SK-N-SH (cell line): ENCODE data around the gene SAMD8. TPM values are rescaled to one million over a fixed set of nuclear protein-coding genes. Genes with fewer than 3 reads are reported as not detected.

Experiments used
- CTCF ChIA-PET: fragments of 300-600, 350-600 bp; formaldehyde crosslinking; extraction: SDS; loops from one replicate; lab custom pipeline; 2021; lab: Yijun Ruan, JAX
- POLR2A ChIA-PET: fragments of 350-600 bp; sonication (Branson Sonifier 250); formaldehyde crosslinking; extraction: SDS; loops from one replicate; lab custom pipeline; 2020; ENCODE audit warnings: antibody characterized with exemption, inconsistent platforms; lab: Yijun Ruan, JAX
- DNase-seq: peaks from one replicate; pipeline ENCODE4 v3.0.0; 2012
- H2AFZ ChIP-seq: fragments of 200-600 bp; sonication (generic); 2 replicates; pipeline ENCODE4 v1.8.1; 2016; ENCODE audit warnings: antibody characterized with exemption, mild to moderate bottlenecking, low read depth
- H3F3A ChIP-seq: fragments of 200-600 bp; sonication (generic); replicated peaks from 2 replicates; pipeline ENCODE3; 2016; ENCODE audit warnings: antibody characterized with exemption, mild to moderate bottlenecking; ENCODE audit not compliant: insufficient read depth
- H3K27ac ChIP-seq, 2 experiments: fragments of 200-500 bp in 1 of 2; fragments of 200-600 bp in 1 of 2; sonication (Bioruptor generic) in 1 of 2; sonication (generic), shearing (Covaris generic) in 1 of 2; 2 replicates each; pipeline versions ENCODE4 v1.5.1 to v1.6.1; 2014 to 2016; ENCODE audit warnings: low read depth in 2 of 2, inconsistent platforms in 1 of 2, low read length in 1 of 2, mild to moderate bottlenecking in 1 of 2, mixed read lengths in 1 of 2
- H3K27me3 ChIP-seq: fragments of 200-600 bp; sonication (generic), shearing (Covaris generic); 2 replicates; pipeline ENCODE4 v1.6.1; 2016; ENCODE audit warnings: mixed run types; ENCODE audit not compliant: insufficient read depth
- H3K36me3 ChIP-seq, 2 experiments: fragments of 200-500 bp in 1 of 2; fragments of 200-600 bp in 1 of 2; sonication (Bioruptor generic) in 1 of 2; sonication (generic) in 1 of 2; replicated peaks in 1 of 2; 2 replicates each; pipeline versions ENCODE3 to v1.5.1; 2014 to 2016; ENCODE audit warnings: low read length in 1 of 2, mild to moderate bottlenecking in 1 of 2; ENCODE audit not compliant: insufficient read depth in 2 of 2, control insufficient read depth in 1 of 2
- H3K4me1 ChIP-seq, 2 experiments: fragments of 200-500 bp in 1 of 2; fragments of 200-600 bp in 1 of 2; sonication (Bioruptor generic) in 1 of 2; sonication (generic), shearing (Covaris generic) in 1 of 2; 2 replicates each; pipeline versions ENCODE4 v1.5.1 to v1.6.1; 2014 to 2016; ENCODE audit warnings: low read depth in 1 of 2, low read length in 1 of 2, mixed run types in 1 of 2; ENCODE audit not compliant: insufficient read depth in 2 of 2, control insufficient read depth in 1 of 2
- H3K4me2 ChIP-seq: fragments of 200-600 bp; sonication (generic), shearing (Covaris generic); 2 replicates; pipeline ENCODE4 v1.6.1; 2017; ENCODE audit warnings: mixed run types
- H3K4me3 ChIP-seq, 2 experiments: fragments of 200-500 bp in 1 of 2; fragments of 200-600 bp in 1 of 2; sonication (Bioruptor generic) in 1 of 2; sonication (generic), shearing (Covaris generic) in 1 of 2; 2 replicates each; pipeline versions ENCODE4 v1.5.1 to v1.8.1; 2014 to 2016; ENCODE audit warnings: low read depth in 2 of 2, inconsistent platforms in 1 of 2, low read length in 1 of 2, mild to moderate bottlenecking in 1 of 2, mixed read lengths in 1 of 2, moderate library complexity in 1 of 2
- H3K79me2 ChIP-seq: fragments of 200-600 bp; sonication (generic); 2 replicates; pipeline ENCODE4 v1.8.1; 2017; ENCODE audit warnings: mild to moderate bottlenecking; ENCODE audit not compliant: insufficient read depth
- H3K9ac ChIP-seq: fragments of 200-600 bp; sonication (generic); 2 replicates; pipeline ENCODE4 v1.6.1; 2017; ENCODE audit warnings: mixed run types
- H3K9me2 ChIP-seq: fragments of 200-600 bp; sonication (generic); 2 replicates; pipeline ENCODE4 v1.6.1; 2017; ENCODE audit warnings: mixed run types
- H3K9me3 ChIP-seq: fragments of 200-600 bp; sonication (generic); 2 replicates; pipeline ENCODE4 v1.6.1; 2017; ENCODE audit warnings: mixed run types, mild to moderate bottlenecking, moderate library complexity
- H4K20me1 ChIP-seq: fragments of 200-600 bp; sonication (generic); 2 replicates; pipeline ENCODE4 v1.6.1; 2017; ENCODE audit warnings: mild to moderate bottlenecking, mixed run types; ENCODE audit not compliant: insufficient read depth
- CHD2 ChIP-seq: fragments of 150-350 bp; IDR thresholded peaks from 2 replicates; pipeline ENCODE4 v1.6.1; 2018; ENCODE audit warnings: low read length; ENCODE audit not compliant: partially characterized antibody
- EP300 ChIP-seq, 2 experiments: IDR thresholded peaks; 2 replicates each; pipeline versions ENCODE4 v1.4.0 to v1.6.1; 2012; ENCODE audit warnings: borderline replicate concordance in 1 of 2, low read depth in 1 of 2, low read length in 1 of 2
- FOSL2 ChIP-seq: IDR thresholded peaks from 2 replicates; pipeline ENCODE4 v1.4.0; 2012; ENCODE audit warnings: low read depth, mild to moderate bottlenecking, moderate library complexity, borderline replicate concordance
- GATA2 ChIP-seq: sonication (generic); formaldehyde crosslinking; IDR thresholded peaks from 2 replicates; pipeline ENCODE4 v1.5.0; 2020; ENCODE audit warnings: mild to moderate bottlenecking, missing genetic modification reagents
- MEF2A ChIP-seq: IDR thresholded peaks from 2 replicates; pipeline ENCODE4 v1.4.0; 2012; ENCODE audit warnings: low read depth, borderline replicate concordance
- NFIC ChIP-seq: IDR thresholded peaks from 2 replicates; pipeline ENCODE4 v1.4.0; 2012; ENCODE audit warnings: borderline replicate concordance
- NRF1 ChIP-seq: IDR thresholded peaks from 2 replicates; pipeline ENCODE4 v1.6.1; 2012; ENCODE audit warnings: low read depth, mild to moderate bottlenecking, low read length
- POLR2AphosphoS5 ChIP-seq: IDR thresholded peaks from 2 replicates; pipeline ENCODE4 v1.6.1; 2012; ENCODE audit warnings: low read depth, low read length
- RAD21 ChIP-seq: IDR thresholded peaks from 2 replicates; pipeline ENCODE4 v1.6.1; 2012; ENCODE audit warnings: mild to moderate bottlenecking, low read length
- RCOR1 ChIP-seq: fragments of 150-350 bp; IDR thresholded peaks from 2 replicates; pipeline ENCODE4 v1.6.1; 2017; ENCODE audit warnings: antibody characterized with exemption, low read length
- RFX5 ChIP-seq: IDR thresholded peaks from 2 replicates; pipeline ENCODE4 v1.6.1; 2012; ENCODE audit warnings: mild to moderate bottlenecking, improper control_type of control experiment, low read length
- RXRA ChIP-seq: IDR thresholded peaks from 2 replicates; pipeline ENCODE4 v1.4.0; 2012; ENCODE audit warnings: low read depth, mild to moderate bottlenecking, borderline replicate concordance
- SIN3A ChIP-seq: IDR thresholded peaks from 2 replicates; pipeline ENCODE4 v1.6.1; 2012; ENCODE audit warnings: low read depth, mild to moderate bottlenecking, low read length, moderate library complexity, borderline replicate concordance
- SMC3 ChIP-seq: IDR thresholded peaks from 2 replicates; pipeline ENCODE4 v1.6.1; 2012; ENCODE audit warnings: low read depth, low read length, improper control_type of control experiment
- TCF12 ChIP-seq: IDR thresholded peaks from 2 replicates; pipeline ENCODE4 v1.4.0; 2012
- TEAD4 ChIP-seq: IDR thresholded peaks from 2 replicates; pipeline ENCODE4 v1.4.0; 2012; ENCODE audit warnings: mild to moderate bottlenecking, borderline replicate concordance; ENCODE audit not compliant: insufficient read depth
- ZBTB33 ChIP-seq: IDR thresholded peaks from 2 replicates; pipeline ENCODE4 v1.4.0; 2012; ENCODE audit warnings: low read depth, borderline replicate concordance
- WGBS: methylation state at CpG from one replicate; pipeline ENCODE4 v1.1.6; 2017; ENCODE audit warnings: low lambda C conversion rate; 5-methylcytosine and 5-hydroxymethylcytosine counted together
- polyA plus RNA-seq, 3 experiments: library from polyadenylated mRNA; depleted of rRNA; stranded (reverse); fragments of >200 nt; gene quantifications; 2 replicates each; pipeline ENCODE4 v1.2.3, GENCODE V29; 2012
- TF ChIP-seq, protein P1 (sequence below): IDR thresholded peaks from 2 replicates; pipeline ENCODE4 v1.6.1; 2012; ENCODE audit warnings: mild to moderate bottlenecking, low read depth, low read length, moderate library complexity

The SAMD8 gene
- polyA plus RNA-seq, 1 of the 3 experiments (the other 2 are of a cell fraction), result 9.7 TPM

DNA sequence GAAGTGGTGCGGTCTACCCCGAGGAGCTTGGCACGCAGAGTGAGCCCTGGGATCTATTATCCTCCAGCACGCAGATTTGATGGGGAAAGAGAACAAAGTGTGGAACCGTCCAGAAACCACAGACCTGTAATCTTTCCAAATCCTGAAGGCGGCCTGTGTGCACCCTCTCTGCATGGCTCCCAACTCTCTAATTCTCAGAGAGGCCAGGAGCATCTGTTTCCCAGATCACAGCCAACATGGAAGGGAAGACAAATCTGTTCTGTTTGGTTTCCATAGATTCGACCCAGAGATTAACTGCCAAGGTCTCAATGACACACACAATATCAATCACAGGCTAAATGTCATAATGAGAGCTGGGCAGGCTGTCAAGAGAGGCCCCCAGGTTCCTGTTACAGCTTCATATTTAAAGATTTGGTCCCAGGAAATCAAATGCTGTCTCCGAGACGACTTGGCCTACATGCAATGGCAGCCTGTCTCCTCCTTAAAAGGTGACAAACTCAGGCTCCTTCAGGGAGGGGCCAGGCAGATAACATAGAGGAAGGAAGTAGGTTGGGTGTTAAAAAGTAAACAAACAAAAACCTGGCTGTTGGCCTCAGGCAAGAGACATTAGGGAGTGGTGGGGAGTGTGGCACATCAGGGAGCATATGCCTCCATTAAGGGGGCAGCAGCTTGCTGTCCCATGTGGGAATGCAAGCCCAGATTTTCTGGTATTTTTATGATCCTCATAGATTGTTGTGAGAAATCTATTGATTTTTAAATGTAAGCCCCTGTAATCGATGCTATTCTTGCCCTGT is 48.8 kb upstream of the SAMD8 start:
- Histone ChIP-seq H3K27me3 (no peaks in the 10 kb centered on the region), H3K36me3 (no peaks in the 10 kb centered on the region), H2AFZ (0 out of 2 replicates have a peak overlapping the region, but pooled peaks have one; percentile 22), H3K9ac (no peak overlapping the region), H3K4me1 (peaks cover 0 to 8% of the 10 kb centered on the region in 2 experiments; a peak in 1 of 4 replicates), H3K9me2 (no peaks in the 10 kb centered on the region), H3K4me2 (no peak overlapping the region), H4K20me1 (no peaks in the 10 kb centered on the region), H3K4me3 (no peak overlapping the region), H3K79me2 (no peaks in the 10 kb centered on the region), H3K9me3 (no peaks in the 10 kb centered on the region), H3F3A (no peaks in the 10 kb centered on the region), H3K27ac (peak overlapping the region in 1 of 2 experiments; percentile 36; a peak in 1 of 4 replicates)
- POLR2A ChIA-PET, result no interaction called here
- 63% methylated on average over 10 of the region's 10 CpGs for WGBS
- CTCF ChIA-PET, result interaction anchor here (0.6 to 1.5 kb wide), 3 partner anchors 10 to 13 kb away, joined by 3 to 5 read pairs (median 3); no protein-coding TSS in a partner anchor
- peak; percentile 32 for TF ChIP-seq GATA2 (CRISPR knock-in tag)
- TF ChIP-seq FOSL2, result no peak
- no peak for TF ChIP-seq MEF2A
- peak in 1 of 2 experiments; percentile 53; a peak in 1 of 4 replicates for TF ChIP-seq EP300 (IDR thresholded peaks at IDR 0.05; ENCODE audit: borderline replicate concordance in 1 of 2, low read depth in 1 of 2, low read length in 1 of 2)
- peak; percentile 30; the same call in 1 of the 2 replicates for TF ChIP-seq TCF12
- TF ChIP-seq RCOR1, result no peak
- TF ChIP-seq CHD2, result peak; percentile 52
- TF ChIP-seq NRF1, result no peak
- no peak for TF ChIP-seq NFIC
- TF ChIP-seq RAD21, result no peak
- peak; percentile 57 for DNase-seq

- H3K4me3 ChIP-seq, result no peak overlapping the region
- no peak overlapping the region for H3K27ac ChIP-seq
- H2AFZ ChIP-seq, result no peak overlapping the region
- no peaks in the 10 kb centered on the region for H3K79me2 ChIP-seq
- H3F3A ChIP-seq, result no peaks in the 10 kb centered on the region
- H3K4me1 ChIP-seq, result peaks cover 0 to 8% of the 10 kb centered on the region in 2 experiments; a peak in 1 of 4 replicates
- no peaks in the 10 kb centered on the region for H3K36me3 ChIP-seq
- H3K4me2 ChIP-seq, result no peak overlapping the region
- H3K9me2 ChIP-seq, result no peaks in the 10 kb centered on the region
- H4K20me1 ChIP-seq, result no peaks in the 10 kb centered on the region
- TF ChIP-seq, protein P1, sequence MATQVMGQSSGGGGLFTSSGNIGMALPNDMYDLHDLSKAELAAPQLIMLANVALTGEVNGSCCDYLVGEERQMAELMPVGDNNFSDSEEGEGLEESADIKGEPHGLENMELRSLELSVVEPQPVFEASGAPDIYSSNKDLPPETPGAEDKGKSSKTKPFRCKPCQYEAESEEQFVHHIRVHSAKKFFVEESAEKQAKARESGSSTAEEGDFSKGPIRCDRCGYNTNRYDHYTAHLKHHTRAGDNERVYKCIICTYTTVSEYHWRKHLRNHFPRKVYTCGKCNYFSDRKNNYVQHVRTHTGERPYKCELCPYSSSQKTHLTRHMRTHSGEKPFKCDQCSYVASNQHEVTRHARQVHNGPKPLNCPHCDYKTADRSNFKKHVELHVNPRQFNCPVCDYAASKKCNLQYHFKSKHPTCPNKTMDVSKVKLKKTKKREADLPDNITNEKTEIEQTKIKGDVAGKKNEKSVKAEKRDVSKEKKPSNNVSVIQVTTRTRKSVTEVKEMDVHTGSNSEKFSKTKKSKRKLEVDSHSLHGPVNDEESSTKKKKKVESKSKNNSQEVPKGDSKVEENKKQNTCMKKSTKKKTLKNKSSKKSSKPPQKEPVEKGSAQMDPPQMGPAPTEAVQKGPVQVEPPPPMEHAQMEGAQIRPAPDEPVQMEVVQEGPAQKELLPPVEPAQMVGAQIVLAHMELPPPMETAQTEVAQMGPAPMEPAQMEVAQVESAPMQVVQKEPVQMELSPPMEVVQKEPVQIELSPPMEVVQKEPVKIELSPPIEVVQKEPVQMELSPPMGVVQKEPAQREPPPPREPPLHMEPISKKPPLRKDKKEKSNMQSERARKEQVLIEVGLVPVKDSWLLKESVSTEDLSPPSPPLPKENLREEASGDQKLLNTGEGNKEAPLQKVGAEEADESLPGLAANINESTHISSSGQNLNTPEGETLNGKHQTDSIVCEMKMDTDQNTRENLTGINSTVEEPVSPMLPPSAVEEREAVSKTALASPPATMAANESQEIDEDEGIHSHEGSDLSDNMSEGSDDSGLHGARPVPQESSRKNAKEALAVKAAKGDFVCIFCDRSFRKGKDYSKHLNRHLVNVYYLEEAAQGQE, result no peak
- TF ChIP-seq RFX5 (no peak), RAD21 (no peak), RXRA (no peak), TEAD4 (no peak), MEF2A (no peak), NFIC (no peak), POLR2AphosphoS5 (no peak), CHD2 (no peak), SIN3A (no peak), ZBTB33 (no peak), FOSL2 (no peak), SMC3 (no peak)
- DNase-seq, result no peak
- H3K9me3 ChIP-seq, result no peaks in the 10 kb centered on the region
- H3K9ac ChIP-seq, result no peak overlapping the region
- ChIA-PET CTCF (interaction anchor here (0.7 to 1.0 kb wide), 2 partner anchors 11 to 40 kb away, joined by 3 read pairs; no protein-coding TSS in a partner anchor), POLR2A (no interaction called here)
- 83% methylated on average over 8 of the region's 8 CpGs for WGBS
- no peaks in the 10 kb centered on the region for H3K27me3 ChIP-seq
Measured at GRCh38 chr10:75063461-75064230, 47.8 kb upstream of the SAMD8 start.
